Endothelial cell of umbilical vein (primary cell): Measurements from ENCODE around the gene DMD. TPM values are rescaled to one million over a fixed set of nuclear protein-coding genes. Genes with fewer than 3 reads are reported as not detected.

Experiments
- BruUV-seq: library from RNA; stranded (reverse); fragments of 400-500 nt; replicated peaks from 2 replicates; lab custom pipeline; 2021; lab: Mats Ljungman, UMichigan
- CTCF ChIA-PET: fragments of 300-600, 350-600 bp; sonication (Branson Sonifier 250); formaldehyde crosslinking; loops from one replicate; lab custom pipeline; 2021; ENCODE audit warnings: antibody characterized with exemption, inconsistent platforms; lab: Charles Lee
- POLR2A ChIA-PET: fragments of 300-600, 350-600 bp; sonication (Branson Sonifier 250); formaldehyde crosslinking; loops from one replicate; lab custom pipeline; 2021; ENCODE audit warnings: antibody characterized with exemption, inconsistent platforms; lab: Charles Lee
- DNase-seq: peaks from one replicate; pipeline ENCODE4 v3.0.0-alpha.2; 2011; ENCODE audit warnings: low read depth, low spot score
- FAIRE-seq: peaks from 2 replicates; lab custom pipeline; 2011; peaks lifted over from hg19 to GRCh38; lab: Jason Lieb, UNC
- H2AFZ ChIP-seq: 2 replicates; pipeline ENCODE4 v1.6.0; 2012; ENCODE audit warnings: low read depth, low read length, control low read depth, inconsistent platforms
- H3K27ac ChIP-seq: 2 replicates; pipeline ENCODE4 v1.5.1; 2011; ENCODE audit warnings: low read depth, mild to moderate bottlenecking, control low read depth, low read length, moderate library complexity; ENCODE audit not compliant: insufficient read depth
- H3K27me3 ChIP-seq, 2 experiments: 2 replicates each; pipeline versions ENCODE4 v1.6.0 to v1.6.1; 2011; ENCODE audit warnings: low read length in 2 of 2, mixed read lengths in 1 of 2; ENCODE audit not compliant: control insufficient read depth in 2 of 2, insufficient read depth in 2 of 2
- H3K36me3 ChIP-seq, 2 experiments: 2 replicates in 1 of 2; 3 replicates in 1 of 2; pipeline ENCODE4 v1.5.1; 2011; ENCODE audit warnings: low read length in 2 of 2, mild to moderate bottlenecking in 1 of 2, moderate library complexity in 1 of 2; ENCODE audit not compliant: control insufficient read depth in 2 of 2, insufficient read depth in 2 of 2; ENCODE audit errors: extremely low read depth in 1 of 2
- H3K4me1 ChIP-seq: 3 replicates; pipeline ENCODE4 v1.5.1; 2011; ENCODE audit warnings: mild to moderate bottlenecking, low read length; ENCODE audit not compliant: control insufficient read depth, insufficient read depth; ENCODE audit errors: extremely low read depth
- H3K4me2 ChIP-seq: 2 replicates; pipeline ENCODE4 v1.6.1; 2011; ENCODE audit warnings: low read length, control low read depth, mixed read lengths; ENCODE audit not compliant: insufficient read depth
- H3K4me3 ChIP-seq, 3 experiments: fragments of 200-600 bp in 1 of 3; sonication (generic), shearing (Covaris generic) in 1 of 3; replicated peaks in 1 of 3; 2 replicates each; pipeline ENCODE4 v1.5.1; 2011 to 2016; ENCODE audit warnings: control low read depth in 3 of 3, low read length in 3 of 3, mild to moderate bottlenecking in 2 of 3, inconsistent platforms in 1 of 3, low read depth in 1 of 3, moderate library complexity in 1 of 3; ENCODE audit not compliant: insufficient read depth in 1 of 3
- H3K79me2 ChIP-seq: 2 replicates; pipeline ENCODE4 v1.6.0; 2012; ENCODE audit warnings: low read length, inconsistent platforms; ENCODE audit not compliant: control insufficient read depth, insufficient read depth
- H3K9ac ChIP-seq: replicated peaks from 2 replicates; pipeline ENCODE3; 2011; ENCODE audit warnings: low read length, control low read depth; ENCODE audit not compliant: insufficient read depth; ENCODE audit errors: extremely low read depth
- H3K9me1 ChIP-seq: replicated peaks from 3 replicates; pipeline ENCODE4 v1.6.0; 2011; ENCODE audit warnings: mild to moderate bottlenecking, low read length; ENCODE audit not compliant: control insufficient read depth, insufficient read depth; ENCODE audit errors: extremely low read depth
- H3K9me3 ChIP-seq: replicated peaks from 2 replicates; pipeline ENCODE4 v1.5.1; 2012; ENCODE audit warnings: low read length, inconsistent platforms; ENCODE audit not compliant: control insufficient read depth, insufficient read depth
- H4K20me1 ChIP-seq: replicated peaks from 2 replicates; pipeline ENCODE3; 2011; ENCODE audit warnings: mild to moderate bottlenecking, low read length; ENCODE audit not compliant: control insufficient read depth, insufficient read depth; ENCODE audit errors: extremely low read depth
- EZH2 ChIP-seq: IDR thresholded peaks from 2 replicates; pipeline ENCODE4 v1.6.1; 2012; ENCODE audit warnings: borderline replicate concordance, low read depth, mild to moderate bottlenecking, moderate library complexity, low read length, inconsistent platforms; ENCODE audit not compliant: severe bottlenecking
- FOS ChIP-seq: IDR thresholded peaks from 2 replicates; pipeline ENCODE4 v1.6.1; 2011; ENCODE audit warnings: mild to moderate bottlenecking, low read length, moderate library complexity, borderline replicate concordance; ENCODE audit not compliant: insufficient read depth
- GATA2 ChIP-seq: IDR thresholded peaks from 2 replicates; pipeline ENCODE4 v1.7.0; 2011; ENCODE audit warnings: low read depth, mild to moderate bottlenecking, moderate library complexity, mixed read lengths, low read length; ENCODE audit not compliant: insufficient read length, insufficient read depth
- JUN ChIP-seq: IDR thresholded peaks from 2 replicates; pipeline ENCODE4 v1.6.1; 2011; ENCODE audit warnings: borderline replicate concordance, low read depth; ENCODE audit not compliant: insufficient read length, insufficient read depth
- MYC ChIP-seq: IDR thresholded peaks from one replicate; pipeline ENCODE4 v1.6.1; 2011; ENCODE audit warnings: mild to moderate bottlenecking, low read depth, low read length
- POLR2A ChIP-seq: IDR thresholded peaks from 2 replicates; pipeline ENCODE4 v1.6.1; 2012; ENCODE audit warnings: low read depth, mild to moderate bottlenecking, control low read depth, low read length
- POLR2AphosphoS5 ChIP-seq: IDR thresholded peaks from 2 replicates; pipeline ENCODE4 v1.6.1; 2012; ENCODE audit warnings: low read depth, mild to moderate bottlenecking, control low read depth, low read length, moderate library complexity; ENCODE audit not compliant: insufficient read depth
- dilution Hi-C: fragments of 300-500 bp; cut with MboI; formaldehyde crosslinking; loops from one replicate; pipeline ENCODE4 v1.15.0; 2019; ENCODE audit warnings: low sequenced_read_pairs; ENCODE audit not compliant: extremely low pct_ligation_motif_present
- intact Hi-C: fragments of 100-400 bp; cut with micrococcal nuclease; formaldehyde crosslinking; loops from one replicate; pipeline ENCODE4 v1.10.0; 2022
- polyA plus RNA-seq, 4 experiments: library from polyadenylated mRNA; depleted of rRNA in 3 of 4; stranded (reverse) in 3 of 4; unstranded in 1 of 4; fragments of >200 nt; gene quantifications; 2 replicates each; pipeline versions ENCODE4 v1.2.1 to v1.2.3, GENCODE V29; 2011 to 2012; ENCODE audit warnings: missing spikeins in 1 of 4
- total RNA-seq: library from RNA; stranded (reverse); gene quantifications from 2 replicates; pipeline ENCODE4 v1.2.3, GENCODE V29; 2021
- TF ChIP-seq, protein P1 (sequence below), 2 donors: IDR thresholded peaks; 1 replicate in 1 of 2; 2 replicates in 1 of 2; pipeline ENCODE4 v1.5.1; 2011; ENCODE audit warnings: low read length in 2 of 2, mild to moderate bottlenecking in 2 of 2, moderate library complexity in 2 of 2, control low read depth in 1 of 2, inconsistent platforms in 1 of 2, low read depth in 1 of 2; ENCODE audit not compliant: insufficient read depth in 1 of 2; ENCODE audit errors: extremely low read depth in 1 of 2
- TF ChIP-seq, protein P2 (sequence below): IDR thresholded peaks from 2 replicates; pipeline ENCODE4 v1.6.1; 2011; ENCODE audit not compliant: insufficient read depth, insufficient read length

DMD gene
- total and polyA plus RNA-seq, 2 donors (not counting 3 experiments of a cell fraction or from before 2014, with no cell fraction given): 7.3 to 9.0 TPM

DNA sequence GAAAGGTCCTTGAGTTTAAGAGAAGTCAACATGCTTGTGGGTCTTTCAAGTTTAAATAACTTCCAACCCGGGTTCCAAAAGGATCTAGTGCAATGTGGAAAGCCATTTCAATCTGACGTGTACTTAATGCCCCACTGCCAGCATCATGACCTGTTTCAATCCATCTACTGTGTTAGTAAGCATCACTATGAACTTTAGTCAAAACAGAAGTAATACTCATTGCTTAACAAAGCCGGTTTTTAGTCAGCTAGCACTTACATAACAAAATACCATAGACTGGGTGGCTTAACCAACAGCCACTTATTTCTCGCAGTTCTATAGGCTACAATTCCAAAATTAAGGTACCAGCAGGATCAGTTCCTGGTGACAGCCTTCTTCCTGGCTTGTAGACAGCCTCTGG is 677.5 kb downstream of the DMD start:
- POLR2A ChIA-PET: no interaction called here
- Histone ChIP-seq H3K4me1 (no peaks in the 10 kb centered on the region), H3K36me3 (no peaks in the 10 kb centered on the region), H3K27ac (no peak overlapping the region), H3K9me3 (no peaks in the 10 kb centered on the region), H2AFZ (no peak overlapping the region), H3K9me1 (no peaks in the 10 kb centered on the region), H3K4me3 (no peak overlapping the region), H4K20me1 (no peaks in the 10 kb centered on the region), H3K79me2 (no peaks in the 10 kb centered on the region), H3K4me2 (no peak overlapping the region), H3K9ac (no peak overlapping the region), H3K27me3 (no peaks in the 10 kb centered on the region)
- no TSS peak for BruUV-seq
- intact Hi-C loops: loop anchor here (5.0 kb wide), 2 partner anchors 138 to 663 kb away; no protein-coding TSS in a partner anchor
- dilution Hi-C loops: no loop called here
- FAIRE-seq (no peak), DNase-seq (no peak)
- CTCF ChIA-PET: no interaction called here
- TF ChIP-seq MYC (no peak), POLR2AphosphoS5 (no peak), JUN (no peak)
- TF ChIP-seq, protein P1, sequence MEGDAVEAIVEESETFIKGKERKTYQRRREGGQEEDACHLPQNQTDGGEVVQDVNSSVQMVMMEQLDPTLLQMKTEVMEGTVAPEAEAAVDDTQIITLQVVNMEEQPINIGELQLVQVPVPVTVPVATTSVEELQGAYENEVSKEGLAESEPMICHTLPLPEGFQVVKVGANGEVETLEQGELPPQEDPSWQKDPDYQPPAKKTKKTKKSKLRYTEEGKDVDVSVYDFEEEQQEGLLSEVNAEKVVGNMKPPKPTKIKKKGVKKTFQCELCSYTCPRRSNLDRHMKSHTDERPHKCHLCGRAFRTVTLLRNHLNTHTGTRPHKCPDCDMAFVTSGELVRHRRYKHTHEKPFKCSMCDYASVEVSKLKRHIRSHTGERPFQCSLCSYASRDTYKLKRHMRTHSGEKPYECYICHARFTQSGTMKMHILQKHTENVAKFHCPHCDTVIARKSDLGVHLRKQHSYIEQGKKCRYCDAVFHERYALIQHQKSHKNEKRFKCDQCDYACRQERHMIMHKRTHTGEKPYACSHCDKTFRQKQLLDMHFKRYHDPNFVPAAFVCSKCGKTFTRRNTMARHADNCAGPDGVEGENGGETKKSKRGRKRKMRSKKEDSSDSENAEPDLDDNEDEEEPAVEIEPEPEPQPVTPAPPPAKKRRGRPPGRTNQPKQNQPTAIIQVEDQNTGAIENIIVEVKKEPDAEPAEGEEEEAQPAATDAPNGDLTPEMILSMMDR (IDR thresholded peaks at IDR 0.05; ENCODE audit: extremely low read depth in 1 of 2, insufficient read depth in 1 of 2, low read depth in 1 of 2, low read length in 2 of 2): no peak
- TF ChIP-seq, protein P2, sequence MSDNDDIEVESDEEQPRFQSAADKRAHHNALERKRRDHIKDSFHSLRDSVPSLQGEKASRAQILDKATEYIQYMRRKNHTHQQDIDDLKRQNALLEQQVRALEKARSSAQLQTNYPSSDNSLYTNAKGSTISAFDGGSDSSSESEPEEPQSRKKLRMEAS: no peak

DNA sequence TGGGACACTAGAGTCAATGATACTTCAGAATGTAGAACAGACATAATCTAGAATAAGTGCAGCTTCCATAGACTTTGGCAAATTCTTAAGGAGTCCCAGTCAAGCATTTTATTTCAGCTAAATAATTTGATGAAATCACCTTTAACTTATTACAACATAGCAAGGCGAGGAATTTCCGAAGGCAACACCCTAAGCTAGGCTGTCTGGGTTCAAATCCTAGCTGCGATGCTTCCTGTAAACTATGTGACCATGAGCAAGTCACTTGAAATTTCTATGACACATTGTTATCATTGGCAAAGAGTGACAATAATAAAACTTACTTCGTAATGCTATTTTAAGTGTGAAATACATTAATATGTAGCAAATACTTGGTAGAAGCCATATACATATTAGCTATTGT is 679.1 kb downstream of the DMD start:
- TF ChIP-seq EZH2 (no peak), FOS (no peak), GATA2 (no peak), POLR2AphosphoS5 (no peak), MYC (no peak), POLR2A (no peak), JUN (no peak)
- TF ChIP-seq, protein P1 (IDR thresholded peaks at IDR 0.05; ENCODE audit: extremely low read depth in 1 of 2, insufficient read depth in 1 of 2, low read depth in 1 of 2, low read length in 2 of 2): no peak
- TF ChIP-seq, protein P2: no peak
- no peak overlapping the region for H2AFZ ChIP-seq
- H3K9ac ChIP-seq: no peak overlapping the region
- DNase-seq (peak; percentile 11), FAIRE-seq (no peak)
- no peak overlapping the region for H3K4me2 ChIP-seq
- no peak overlapping the region for H3K27ac ChIP-seq
- intact Hi-C loops: loop anchor here (5.0 kb wide), 2 partner anchors 140 to 665 kb away; no protein-coding TSS in a partner anchor
- no peaks in the 10 kb centered on the region for H3K9me1 ChIP-seq
- no peaks in the 10 kb centered on the region for H3K27me3 ChIP-seq
- H3K4me1 ChIP-seq: no peaks in the 10 kb centered on the region
- no peaks in the 10 kb centered on the region for H3K79me2 ChIP-seq
- H3K36me3 ChIP-seq: no peaks in the 10 kb centered on the region
- BruUV-seq: no TSS peak
- no peak overlapping the region for H3K4me3 ChIP-seq
- dilution Hi-C loops: no loop called here
- no peaks in the 10 kb centered on the region for H4K20me1 ChIP-seq
- H3K9me3 ChIP-seq: no peaks in the 10 kb centered on the region
- CTCF ChIA-PET: interaction anchor here (1.3 to 5.4 kb wide), 3 partner anchors 11 to 902 kb away, joined by 3 to 77 read pairs (median 9); no protein-coding TSS in a partner anchor
- POLR2A ChIA-PET: no interaction called here
